NCI-H748 treated with DMSO at 0.1 percent for 48 hours (cell line): ENCODE measurements around the gene ZNF506.
"Not testable (repeated sequence)": the region's sequence is repeated elsewhere in the genome, so short reads cannot be mapped to it uniquely, and the experiment has no call there.

Experiments used
- DNase-seq: peaks from one replicate; lab custom pipeline; 2025; lab: John Stamatoyannopoulos, UW

The ZNF506 gene

GRCh38 chr19:19778666-19779065 lies 42.9 kb downstream of the ZNF506 start:
- DNase-seq, result no peak

GRCh38 chr19:19777692-19778091 lies 43.9 kb downstream of the ZNF506 start:
- DNase-seq, result no peak

- peak; percentile 94 for DNase-seq
These were observed 45.1 kb downstream of the ZNF506 start for GRCh38 chr19:19776206-19777008.

GRCh38 chr19:19775891-19776205 lies 45.7 kb downstream of the ZNF506 start:
- DNase-seq, result peak; percentile 61

- DNase-seq, result no peak
These were observed 47.1 kb downstream of the ZNF506 start for GRCh38 chr19:19774354-19775033.

GRCh38 chr19:19771963-19772362 lies 49.6 kb downstream of the ZNF506 start:
- DNase-seq, result not testable (repeated sequence)

GRCh38 chr19:19769971-19770370 lies 51.6 kb downstream of the ZNF506 start:
- not testable (repeated sequence) for DNase-seq

- no peak for DNase-seq
These were observed 63.4 kb downstream of the ZNF506 start for GRCh38 chr19:19758164-19758563.

GRCh38 chr19:19752760-19753403 lies 68.7 kb downstream of the ZNF506 start:
- DNase-seq, result no peak

- DNase-seq, result no peak
These were observed 69.7 kb downstream of the ZNF506 start for GRCh38 chr19:19751846-19752245.

- DNase-seq, result no peak
These were observed 70.4 kb downstream of the ZNF506 start for GRCh38 chr19:19750842-19751790.

GRCh38 chr19:19749908-19750841 lies 71.4 kb downstream of the ZNF506 start:
- DNase-seq, result no peak

GRCh38 chr19:19749117-19749907 lies 72.2 kb downstream of the ZNF506 start:
- no peak for DNase-seq

- DNase-seq, result no peak
These were observed 73.2 kb downstream of the ZNF506 start for GRCh38 chr19:19748249-19748938.

GRCh38 chr19:19747357-19748220 lies 74.0 kb downstream of the ZNF506 start:
- DNase-seq, result no peak

GRCh38 chr19:19746286-19747213 lies 75.0 kb downstream of the ZNF506 start:
- no peak for DNase-seq
